Stimulated activated CD4-positive, alpha-beta T cell treated with anti-CD3 and anti-CD28 coated beads, Interleukin-15, amount 100 ng/mL, for 1 hour (primary cell): Measurements from ENCODE around the gene SAMD4B.
A peak's percentile ranks its signal among the peaks of the same experiment; 100 is the strongest.
"Not testable (repeated sequence)": the region's sequence is repeated elsewhere in the genome, so short reads cannot be mapped to it uniquely, and the experiment has no call there.

ENCODE experiments used
- DNase-seq, 2 donors: peaks; one replicate each; pipeline ENCODE4 v3.0.0-alpha.2; 2020; ENCODE audit warnings: low read depth in 1 of 2, low spot score in 1 of 2

The SAMD4B gene

DNA sequence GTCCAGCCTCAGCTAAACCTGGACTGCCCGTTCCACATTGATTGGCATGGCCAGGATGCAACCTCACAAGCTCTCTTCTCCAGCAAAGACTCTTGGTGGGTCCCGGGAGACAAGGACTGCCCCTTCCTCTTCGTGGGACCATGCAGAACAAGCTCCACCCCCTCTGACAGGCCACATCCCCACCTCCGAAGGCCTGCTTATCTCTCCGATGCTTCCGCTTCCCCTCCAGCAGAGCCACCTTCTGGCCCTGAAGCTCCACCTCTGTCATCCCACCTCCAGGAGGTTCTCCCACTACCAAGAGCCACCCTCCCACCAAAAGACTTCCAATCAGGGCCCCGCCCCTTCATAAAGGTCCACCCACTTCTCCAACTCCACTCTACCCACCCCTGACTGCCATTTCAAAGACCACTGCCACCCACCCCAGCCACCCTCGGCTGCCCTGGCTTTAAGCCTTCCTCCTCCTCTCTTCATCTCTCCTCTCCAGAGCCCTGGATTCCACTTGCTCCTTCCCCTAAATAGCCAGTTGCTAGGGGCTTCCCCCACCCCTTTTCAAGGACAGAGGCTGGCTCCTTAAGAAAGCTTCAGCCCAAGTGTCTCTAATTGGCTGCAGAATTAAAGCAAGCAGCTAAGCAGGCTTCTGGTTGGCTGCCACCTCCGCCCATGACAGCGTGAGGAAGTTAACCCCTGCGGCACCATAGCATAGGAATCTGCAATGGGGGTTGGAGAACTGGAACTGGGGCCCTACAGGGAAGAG is 31.5 kb upstream of the SAMD4B start:
- DNase-seq = no peak

DNA sequence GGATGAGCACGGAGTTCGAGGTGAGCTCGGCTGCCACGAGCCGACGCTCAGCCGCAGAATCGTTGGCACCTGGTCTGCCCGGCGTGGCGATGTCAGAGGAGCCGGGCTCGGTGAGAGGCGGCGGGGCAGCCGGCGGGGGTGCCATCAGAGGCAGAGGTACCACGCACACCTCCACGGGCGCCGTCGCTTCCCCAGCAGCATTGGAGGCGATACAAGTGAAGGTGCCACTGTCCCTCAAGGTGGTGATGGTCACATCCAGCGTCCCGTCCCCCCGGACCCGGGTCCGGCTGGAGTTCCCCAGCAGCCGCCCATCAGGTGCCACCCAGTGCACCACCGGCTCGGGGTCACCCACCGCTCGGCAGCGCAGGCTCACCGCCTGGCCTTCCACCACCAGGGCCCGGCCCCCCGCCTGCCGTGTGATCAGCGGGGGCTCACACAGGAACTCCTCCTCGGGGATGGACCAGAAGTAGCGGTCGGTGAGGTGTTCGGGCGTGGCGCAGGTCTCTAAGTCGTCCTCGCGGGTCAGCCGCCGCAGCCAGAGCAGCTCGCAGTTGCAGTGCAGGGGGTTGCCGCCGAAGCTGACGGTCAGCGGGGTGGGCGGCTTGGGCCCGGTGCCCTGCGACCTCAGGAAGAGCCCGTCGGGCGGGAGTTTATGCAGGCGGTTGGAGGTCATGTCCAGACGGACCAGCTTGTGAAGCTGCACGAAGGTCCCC is 28.0 kb upstream of the SAMD4B start:
- no peak for DNase-seq

DNA sequence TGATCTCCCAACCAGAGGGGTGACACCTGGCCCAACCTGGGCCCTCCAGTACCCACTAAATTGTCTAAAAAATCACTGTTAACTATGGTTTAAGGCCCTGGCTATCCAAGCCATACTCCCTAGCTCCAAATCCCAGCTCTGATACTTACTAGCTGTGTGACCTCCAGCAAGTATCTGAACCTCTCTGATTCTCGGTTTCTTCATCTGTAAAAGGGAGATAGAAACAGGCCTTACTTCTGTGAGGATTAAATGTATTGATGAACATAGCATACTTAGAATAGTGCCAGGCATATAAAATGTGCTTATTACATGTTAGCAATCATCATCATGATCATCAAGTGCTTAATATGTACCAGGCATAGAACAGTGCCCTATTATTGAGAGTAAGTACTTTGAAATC is 26.3 kb upstream of the SAMD4B start:
- no peak for DNase-seq

DNA sequence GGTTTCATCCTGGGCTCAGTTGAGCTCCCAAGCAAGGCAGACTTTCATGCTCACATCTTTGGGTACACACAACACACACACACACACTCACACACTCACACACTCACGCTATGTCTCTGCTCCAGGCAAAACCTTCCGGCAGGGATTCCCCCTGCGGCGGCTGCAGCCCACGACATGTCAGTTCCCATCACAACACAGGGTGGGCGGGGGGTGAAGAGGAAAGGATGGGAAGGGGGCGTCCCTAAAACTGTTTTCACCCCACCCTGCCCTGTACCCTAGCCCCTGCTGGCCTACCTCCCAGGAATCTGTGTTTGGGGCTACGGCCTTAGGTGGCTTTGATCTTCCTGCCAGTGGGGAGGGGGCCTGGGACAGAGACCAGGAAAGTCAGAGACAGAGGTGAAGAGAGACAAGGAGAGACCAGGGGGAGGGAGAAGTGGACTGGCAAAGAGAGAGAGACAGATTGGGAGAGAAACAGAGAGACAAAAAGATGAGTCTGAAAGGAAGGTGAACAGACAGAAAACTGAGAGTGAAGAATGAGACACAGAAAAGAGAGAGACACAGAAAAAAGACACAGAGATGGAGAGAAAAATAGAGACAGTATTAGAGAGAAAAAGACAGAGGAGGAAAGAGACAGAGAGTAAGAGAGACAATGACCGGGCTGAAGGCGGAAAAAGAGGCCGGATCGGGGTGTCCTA is 25.4 kb upstream of the SAMD4B start:
- no peak for DNase-seq

DNA sequence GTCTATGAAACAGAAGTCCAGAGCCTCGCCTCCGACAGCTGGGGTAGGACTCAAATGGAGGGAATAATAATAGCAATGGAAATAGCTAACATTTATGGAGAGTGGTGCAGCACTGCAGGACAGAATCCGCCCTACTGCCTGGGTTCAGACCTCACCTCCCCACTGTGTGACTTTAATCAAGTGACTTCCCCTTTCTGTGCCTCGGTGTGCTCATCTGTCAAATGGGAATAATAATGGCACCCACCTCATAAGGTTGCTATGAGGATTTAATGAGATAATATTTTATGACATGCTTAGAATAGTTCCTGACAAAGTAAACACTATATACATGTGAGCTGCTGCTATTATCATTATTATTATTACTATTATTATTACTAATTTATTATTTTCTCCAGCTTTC is 24.7 kb upstream of the SAMD4B start:
- DNase-seq = no peak

DNA sequence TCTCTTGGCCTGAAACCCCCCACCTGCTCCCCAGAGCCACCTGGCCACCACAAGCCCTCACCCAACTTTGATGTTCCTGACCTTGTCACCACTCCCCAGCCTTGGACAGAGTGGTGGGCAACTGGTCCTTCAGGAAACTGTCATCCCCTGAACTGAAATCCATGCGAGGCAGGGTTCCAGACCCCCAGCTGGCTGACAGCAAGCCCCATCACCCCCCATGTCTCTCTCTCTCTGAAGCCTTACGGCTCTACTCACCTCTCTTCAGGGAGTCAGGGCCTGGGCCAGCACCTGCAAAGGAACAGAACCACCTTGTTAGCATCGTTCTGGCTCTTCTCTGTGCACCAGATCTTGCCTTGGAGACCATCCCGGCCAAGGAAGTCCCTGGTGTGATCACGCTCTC is 24.1 kb upstream of the SAMD4B start:
- no peak for DNase-seq

DNA sequence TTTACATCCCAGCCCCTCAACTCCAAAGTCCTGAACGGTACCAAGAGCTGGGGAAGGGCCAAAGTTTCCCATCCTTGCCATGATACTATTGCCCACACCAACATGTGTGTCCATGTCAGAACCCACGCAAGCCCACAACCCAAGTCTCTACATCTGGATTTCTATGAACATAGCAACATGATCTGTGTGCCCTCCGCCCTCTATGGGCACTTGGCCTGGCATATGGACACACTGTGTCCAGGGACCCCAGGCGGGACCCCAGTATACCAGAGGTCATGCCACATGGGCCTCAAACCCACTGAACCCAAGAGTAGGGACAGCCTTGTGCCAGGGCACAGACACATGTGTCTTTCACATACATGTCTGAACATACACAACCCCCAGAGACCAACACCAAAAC is 23.5 kb upstream of the SAMD4B start:
- no peak for DNase-seq

DNA sequence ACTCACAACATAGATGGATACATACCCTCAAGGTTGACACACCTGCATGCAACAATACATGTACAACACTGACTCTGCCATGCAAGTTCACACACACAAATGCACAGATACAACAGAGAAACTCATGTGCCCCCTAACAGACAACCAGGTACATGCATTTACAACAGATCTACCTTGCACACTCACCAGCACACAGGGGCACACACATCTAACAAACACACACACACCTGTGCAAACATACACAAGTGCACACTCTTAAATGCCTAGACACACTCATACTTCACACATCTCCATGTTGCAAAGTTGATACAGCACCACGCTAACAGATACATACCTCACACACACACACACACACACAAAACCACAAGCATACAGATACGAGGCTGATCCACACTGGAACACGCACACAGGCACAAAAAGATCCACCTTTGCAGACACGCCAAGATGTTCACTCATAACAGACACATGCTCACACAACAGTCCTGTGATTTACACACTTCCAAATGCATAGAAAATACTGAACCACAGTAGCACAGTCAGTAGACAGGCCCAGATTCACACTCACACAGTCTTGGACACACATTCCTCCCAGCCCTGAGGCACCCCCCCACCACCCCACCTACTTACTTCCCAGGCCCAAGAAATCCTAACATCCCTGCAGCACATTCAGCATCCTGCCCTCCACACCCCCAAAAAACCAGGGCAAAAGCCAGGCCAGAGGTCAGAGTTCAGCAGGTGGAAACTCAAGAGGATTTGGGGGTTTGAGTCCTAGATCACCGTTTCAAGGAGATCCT is 22.9 kb upstream of the SAMD4B start:
- no peak for DNase-seq

DNA sequence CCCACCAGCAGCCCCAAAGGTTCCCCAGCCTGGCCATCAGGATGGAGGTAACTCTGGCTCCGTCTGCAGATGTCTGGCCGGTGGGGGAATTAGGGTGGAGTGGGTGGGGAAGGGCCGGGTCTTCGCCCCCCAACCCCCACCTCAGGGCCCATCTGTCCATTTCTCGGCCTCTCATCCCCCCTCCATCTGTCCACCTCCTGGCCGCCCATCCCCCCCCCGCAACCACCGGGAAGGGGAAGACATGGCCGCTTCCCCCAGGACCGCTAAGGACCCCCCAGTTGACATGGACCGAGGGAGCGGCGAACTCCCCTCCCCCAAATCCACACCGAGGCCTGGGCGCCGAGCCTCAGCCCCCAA is 22.4 kb upstream of the SAMD4B start:
- DNase-seq = no peak

DNA sequence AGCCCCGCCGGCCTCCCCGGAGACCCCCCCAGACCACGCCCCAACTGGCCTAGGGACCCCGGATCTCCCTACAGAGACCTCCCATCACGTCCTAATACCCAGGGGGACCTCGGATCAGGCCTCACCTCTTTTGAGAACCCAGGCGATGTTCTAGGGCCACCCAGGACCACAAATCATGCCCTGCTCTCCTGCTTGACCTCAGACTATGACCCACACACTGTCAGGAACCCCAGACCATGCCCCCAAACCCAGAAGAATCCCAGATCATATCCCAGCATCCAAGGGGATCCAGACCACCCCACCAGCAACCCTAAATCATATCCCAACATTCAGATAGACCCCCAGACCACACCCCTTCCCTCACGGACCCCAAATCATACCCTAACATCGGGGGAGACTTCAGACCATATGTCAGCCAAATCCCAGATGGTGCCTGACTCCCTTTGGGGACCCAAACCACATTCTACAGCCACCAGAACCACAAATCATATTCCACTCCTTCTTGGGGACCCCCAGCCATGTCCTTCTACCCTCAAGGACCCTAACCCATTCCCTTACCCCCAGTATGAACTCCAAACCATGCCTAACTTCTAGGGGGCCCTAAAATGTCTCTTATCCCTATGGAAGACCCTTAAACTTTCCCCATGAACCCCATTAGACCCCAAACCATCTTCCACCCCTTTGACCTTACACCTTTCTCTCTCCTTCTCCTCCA is 20.9 kb upstream of the SAMD4B start:
- no peak for DNase-seq

DNA sequence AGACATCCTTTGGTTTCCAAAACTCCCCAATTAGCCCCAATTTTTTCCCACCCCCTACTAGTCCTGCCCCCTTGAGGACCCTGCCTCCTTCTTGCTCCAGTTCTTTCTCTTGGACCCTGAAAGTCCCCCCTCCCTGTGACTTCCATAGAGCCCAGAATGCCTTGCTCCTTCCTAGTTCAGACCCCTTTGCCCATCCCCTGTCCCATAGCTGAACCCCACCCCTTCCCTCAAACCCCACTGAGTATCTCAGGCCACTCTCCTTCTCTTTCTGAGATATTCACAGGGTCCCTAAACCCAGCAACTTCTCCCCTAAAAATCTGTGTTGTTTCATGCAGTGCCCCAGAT is 20.4 kb upstream of the SAMD4B start:
- no peak for DNase-seq

DNA sequence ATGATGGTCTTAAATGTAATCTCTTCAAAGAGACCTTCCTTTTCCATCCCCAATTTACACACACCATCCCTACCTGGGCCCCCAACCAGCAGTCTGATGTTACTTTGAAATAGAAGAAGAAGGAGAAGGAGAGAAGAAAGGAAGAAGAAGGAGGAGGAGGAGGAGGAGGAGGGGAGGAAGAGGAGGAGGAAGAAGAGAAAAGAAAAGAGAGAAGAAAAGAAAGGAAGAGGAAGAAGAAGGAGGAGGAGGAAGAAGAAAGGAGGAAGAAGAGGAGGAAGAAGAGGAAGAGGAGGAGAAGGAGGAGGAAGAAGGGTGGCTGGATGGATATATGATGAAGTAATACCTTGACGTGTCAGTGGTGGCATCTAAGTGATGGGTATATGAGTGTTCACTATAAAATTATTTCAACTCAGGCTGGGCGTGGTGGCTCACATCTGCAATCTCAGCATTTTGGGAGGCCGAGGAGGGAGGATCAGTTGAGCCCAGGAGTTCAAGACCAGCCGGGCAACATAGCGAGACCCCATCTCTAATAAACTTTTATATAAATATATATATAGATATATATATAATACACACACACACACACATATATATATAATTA is 17.9 kb upstream of the SAMD4B start:
- DNase-seq = no peak

DNA sequence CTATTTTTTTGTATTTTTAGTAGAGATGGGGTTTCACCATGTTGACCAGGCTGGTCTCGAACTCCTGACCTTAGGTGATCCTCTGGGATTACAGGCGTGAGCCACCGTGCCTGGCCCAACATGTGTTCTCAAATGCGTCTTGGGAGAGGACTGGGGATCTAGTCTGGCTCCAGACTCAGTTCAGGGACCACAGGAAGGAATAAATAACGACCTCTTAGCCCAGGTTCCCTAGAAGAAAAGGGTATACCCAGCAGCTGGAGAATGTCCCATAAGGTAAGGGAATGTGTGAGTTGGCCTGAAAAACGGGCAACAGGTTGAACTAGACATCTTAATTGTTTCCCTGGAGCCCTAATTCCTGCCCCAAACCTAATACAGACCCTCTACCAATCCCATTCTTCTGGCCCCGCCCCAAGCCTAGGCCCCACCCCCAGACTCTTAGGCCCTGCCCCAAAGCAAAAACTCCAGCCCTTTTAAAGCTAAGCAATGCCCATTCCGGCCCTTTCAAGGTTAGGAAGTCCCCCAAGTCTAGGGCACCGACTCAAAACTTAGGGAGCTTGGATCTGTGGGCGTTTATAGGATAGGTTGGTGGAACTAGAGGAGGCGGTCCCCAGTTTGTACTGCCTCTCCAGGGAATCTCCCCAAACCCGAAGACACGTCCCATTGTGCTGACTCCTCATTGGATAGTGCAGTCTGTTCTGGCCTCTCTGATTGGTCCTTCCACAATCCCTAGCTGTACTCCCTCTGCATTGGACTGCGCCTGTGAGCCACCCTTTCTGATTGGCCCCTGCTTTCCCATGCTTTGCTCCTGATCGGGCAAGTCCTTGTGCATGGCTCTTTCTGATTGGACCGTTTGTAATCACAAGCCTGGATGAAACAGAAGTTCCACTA is 16.2 kb upstream of the SAMD4B start:
- DNase-seq = no peak

DNA sequence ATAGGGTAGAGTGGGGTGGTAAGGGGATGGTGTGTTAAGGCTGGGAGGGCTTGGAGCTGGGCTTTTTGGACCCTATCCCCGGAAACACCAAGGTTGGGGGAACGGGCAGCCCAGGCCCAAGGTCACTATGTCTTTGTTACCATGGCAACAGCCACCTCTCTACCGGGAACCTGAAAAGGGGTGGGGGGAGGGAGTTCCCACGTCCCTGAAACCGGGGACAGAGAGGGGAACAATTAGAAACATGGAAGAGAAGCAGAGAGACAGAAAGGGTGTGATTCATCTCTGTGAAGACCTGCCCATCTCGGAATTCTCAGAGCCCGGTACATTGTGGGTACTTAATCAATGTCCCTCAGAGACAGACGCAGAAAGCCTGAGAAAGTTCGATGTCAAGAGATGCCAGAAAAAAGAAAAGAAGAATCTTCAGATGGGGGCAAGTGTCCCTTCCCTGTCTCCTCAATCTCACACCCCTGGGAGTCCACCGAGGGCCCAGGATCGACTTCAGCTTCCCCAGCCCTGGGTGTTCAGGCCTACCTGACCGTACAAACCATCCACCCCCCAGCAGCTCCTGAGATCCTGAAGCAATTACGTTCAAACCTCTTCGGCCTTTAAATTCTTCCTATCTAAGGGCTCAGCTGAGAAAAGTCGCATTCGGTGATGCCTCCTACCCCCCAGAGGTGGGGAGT is 14.7 kb upstream of the SAMD4B start:
- DNase-seq = no peak

DNA sequence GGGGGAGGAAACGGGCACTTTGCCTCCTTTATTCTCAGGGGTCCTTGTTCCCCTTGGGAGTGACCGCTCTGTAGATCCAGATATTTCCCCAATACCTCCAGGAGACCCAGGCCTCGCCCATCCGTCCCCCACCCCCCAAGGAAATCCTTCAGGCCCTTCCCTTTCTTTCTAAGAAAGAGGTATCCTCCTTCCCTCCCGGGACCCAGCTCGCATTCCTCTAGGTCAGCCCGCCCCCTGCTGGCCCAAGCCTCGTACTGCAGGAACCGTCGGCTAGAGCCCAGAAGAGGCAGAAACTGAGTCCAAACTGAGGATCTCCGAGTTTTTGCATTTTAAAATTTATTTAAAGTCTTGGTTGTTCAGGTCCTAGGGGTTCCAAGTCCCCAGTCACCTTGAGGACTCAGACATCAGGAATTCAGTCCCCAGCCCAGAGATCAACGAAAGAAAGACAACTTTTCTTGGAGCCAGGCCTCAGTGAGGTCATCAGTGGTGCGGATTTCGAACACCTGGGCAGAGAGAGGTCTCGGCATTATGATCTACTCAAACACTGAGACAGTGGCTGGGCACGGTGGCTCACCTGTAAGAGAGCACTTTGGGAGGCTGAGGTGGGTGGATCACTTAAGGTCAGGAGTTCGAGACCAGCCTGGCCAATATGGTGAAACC is 14.0 kb upstream of the SAMD4B start:
- peak; percentile 67 to 79 for DNase-seq

DNA sequence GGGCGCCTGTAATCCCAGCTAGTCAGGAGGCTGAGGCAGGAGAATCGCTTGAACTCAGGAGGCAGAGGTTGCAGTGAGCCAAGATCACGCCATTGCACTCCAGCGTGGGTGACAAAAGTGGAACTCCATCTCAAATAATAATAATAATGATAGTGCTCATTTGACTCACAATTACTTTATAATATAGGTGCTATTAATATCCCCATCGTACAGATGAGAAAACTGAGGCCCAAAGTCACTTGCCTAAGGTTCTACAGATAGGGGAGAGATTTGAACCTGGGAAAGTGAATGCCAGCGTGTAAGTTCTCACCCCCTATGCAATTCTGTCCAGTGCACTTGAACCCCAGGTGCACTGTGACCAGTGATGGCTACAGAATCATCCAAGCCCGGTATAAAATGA is 12.3 kb upstream of the SAMD4B start:
- DNase-seq = no peak

DNA sequence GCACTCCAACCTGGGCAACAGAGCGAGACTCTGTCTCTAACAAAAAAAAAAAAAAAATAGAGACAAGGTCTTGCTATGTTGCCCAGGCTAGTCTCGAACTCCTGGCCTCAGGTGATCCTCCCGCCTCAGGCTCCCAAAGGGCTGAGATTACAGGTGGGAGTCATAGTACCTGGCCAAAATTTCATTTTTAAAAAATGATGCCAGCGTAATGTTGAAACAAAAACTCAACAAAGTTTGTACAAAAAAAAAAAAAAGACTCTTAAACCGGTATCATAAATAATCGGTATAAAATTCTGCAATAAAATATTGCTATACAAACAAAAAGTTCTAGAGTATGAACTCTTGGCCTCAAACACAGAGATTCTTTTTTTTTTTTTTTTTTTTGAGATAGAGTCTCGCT is 9.9 kb upstream of the SAMD4B start:
- DNase-seq = no peak

DNA sequence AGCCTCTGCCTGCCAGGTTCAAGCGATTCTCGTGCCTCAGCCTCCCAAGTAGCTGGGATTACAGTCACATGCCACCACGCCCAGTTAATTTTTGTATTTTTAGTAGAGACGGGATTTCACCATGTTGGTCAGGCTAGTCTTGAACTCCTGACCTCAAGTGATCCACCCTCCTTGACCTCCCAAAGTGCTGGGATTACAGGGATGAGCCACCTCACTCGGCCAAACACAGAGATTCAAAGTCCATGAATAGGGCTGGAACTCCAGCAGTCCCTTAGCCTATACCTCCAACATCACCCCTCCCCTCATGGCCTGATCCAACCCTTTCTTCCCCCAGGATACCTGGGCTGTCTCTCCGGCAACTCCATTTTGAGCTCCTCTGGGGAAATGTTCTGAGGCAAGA is 9.5 kb upstream of the SAMD4B start:
- DNase-seq = not testable (repeated sequence)

DNA sequence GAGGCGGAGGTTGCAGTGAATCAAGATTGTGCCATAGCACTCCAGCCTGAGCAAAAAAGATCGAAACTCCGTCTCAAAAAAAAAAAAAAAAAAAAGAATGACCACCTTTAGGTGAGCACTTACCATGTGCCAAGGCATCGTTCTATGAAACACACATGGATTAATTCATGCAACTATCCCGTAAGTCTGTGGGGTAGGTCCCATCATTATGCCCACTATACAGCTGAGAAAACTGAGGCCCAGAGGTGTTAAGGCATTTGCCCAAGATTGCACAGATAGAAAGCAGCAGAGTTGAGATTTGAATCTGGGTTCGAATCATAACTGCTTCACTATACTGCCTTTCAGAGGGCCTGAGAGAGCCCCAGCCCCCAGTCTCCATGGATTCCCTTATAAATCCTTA is 8.7 kb upstream of the SAMD4B start:
- no peak for DNase-seq
